ENCODE data around the gene IKZF1.

Gene IKZF1

GRCh38 chr7:50304129-50304910 is at the start of gene IKZF1:
IKZF1 (plus strand) TSS chr7:50304716; CDS start chr7:50319062, 14,346 bp downstream.
- DNase-seq = no peak

DNA sequence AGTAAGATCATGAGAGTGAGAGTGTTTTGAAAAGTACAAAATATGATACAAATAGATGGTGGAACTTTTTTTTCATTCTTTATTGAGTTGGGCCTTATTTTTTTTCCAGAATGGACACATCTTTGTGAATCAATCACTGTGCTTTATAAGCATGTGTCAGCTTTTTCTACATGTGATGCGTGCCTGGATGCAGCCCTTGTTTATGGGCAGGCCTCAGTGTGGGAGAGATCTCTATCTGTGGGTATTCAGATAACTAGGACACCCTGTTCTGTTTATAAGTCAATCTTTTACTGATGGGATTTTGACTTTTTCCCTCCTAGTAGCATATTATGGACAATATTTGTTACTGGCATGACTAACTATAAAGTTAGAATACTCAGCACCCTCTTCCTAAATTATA is 42.9 kb upstream of the IKZF1 start:
- DNase-seq = no peak

DNA sequence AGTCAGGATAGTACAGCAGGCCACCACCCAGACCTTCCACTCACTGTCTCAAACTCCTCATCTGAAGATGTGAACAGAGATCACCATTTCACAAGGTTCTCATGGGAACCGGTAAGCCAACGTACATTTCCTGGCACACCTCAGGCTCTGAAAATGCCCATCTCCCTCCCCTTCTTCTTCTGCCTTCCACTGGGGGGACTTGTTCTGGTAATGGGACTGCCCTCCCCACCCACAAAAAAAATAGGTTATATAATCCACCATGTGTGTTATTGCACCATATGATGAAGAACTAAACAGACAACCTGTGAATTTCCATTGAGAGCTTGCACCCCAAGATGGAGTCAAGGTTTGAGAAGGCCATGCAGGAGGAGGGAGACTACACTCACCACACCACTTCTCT is 42.1 kb upstream of the IKZF1 start:
- no peak for DNase-seq

DNA sequence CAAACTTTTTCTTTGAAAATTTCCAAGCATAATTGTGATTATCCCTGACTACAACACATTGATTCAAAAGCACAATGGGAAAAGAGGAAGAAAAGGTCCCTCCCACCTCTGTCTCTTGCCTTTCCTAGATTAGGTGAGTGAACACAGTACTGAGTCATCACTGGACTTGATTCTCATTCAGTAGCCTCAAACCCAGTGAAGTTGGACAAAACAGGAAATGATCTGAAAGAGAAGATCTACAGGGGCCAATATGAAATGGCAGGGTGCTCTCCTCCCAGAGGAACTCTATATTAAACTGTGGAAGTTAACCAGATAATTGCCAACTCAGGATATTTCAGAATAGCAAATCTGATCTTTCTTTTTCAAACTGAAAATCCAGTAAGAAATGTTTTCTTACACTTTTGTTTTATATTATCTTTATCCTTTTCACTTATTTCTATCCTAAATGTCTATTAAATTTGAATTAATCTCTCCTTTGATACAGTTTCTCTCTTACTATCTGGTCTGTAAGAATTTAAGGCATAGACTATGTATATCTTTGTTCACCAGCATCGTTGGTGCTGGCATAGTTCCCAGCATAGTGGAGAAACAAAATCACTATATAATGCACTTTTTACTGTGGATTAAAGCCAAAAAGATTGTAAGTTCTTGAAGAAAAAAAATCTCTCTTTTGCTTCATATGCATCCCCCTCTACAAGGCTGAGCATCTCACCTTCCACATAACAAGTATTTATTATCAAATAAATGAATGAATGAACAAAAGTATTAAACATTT is 41.4 kb upstream of the IKZF1 start:
- DNase-seq = no peak

DNA sequence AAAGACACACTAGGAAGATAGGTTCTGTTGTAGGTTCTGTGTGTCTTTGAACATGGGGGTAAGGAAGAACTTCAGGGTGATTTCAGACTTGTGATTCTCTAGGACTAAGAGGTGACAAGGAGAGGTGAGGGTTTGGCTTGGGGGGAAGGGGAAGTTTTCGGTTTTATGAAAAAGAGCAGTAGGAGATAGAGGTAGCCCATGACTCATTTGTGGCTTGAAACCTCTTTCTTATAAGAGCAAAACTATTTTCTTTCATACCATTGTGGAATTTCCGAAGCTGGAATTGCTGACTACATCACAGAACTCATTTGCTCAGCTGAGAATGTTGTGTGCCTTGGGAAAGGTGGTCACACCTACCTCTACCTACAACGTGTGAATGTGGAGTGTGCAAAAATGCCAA is 39.6 kb upstream of the IKZF1 start:
- DNase-seq = no peak

- DNase-seq = no peak
These were observed 38.4 kb upstream of the IKZF1 start for GRCh38 chr7:50265968-50266634.

DNA sequence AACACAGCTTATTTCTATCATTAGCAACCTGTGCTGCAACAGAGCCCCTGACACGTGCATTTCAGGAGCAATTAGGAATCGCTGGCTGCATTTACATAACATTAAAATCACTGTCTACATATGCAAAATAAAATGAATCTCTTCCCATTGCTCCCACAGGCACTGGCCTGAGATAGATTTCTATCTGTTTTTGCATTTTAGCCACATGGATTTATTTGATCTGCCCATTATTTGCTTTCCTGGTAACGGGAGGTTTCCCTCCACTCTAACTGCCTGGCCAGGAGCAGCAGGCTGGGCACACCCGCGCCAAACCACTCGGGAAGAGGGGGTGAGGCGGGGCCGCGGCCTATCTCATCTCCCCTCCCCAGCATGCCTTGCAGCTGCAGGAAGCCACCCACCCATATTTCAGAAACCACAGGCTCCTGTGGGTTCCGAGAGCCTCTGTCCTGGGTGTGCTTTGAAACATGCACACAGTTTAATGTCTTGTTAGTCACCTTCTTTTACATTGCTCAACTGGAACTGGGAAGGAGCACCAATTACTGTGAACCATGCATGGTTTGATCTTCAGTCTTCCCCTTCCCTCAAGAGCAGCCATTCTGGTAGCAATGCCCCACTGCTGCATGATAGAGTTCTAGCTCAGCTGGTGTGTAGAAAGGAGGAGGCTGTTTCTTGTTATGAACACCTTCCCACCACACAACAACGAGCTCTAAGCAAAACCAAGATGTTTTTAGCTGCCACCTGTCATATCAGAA is 37.7 kb upstream of the IKZF1 start:
- no peak for DNase-seq

- no peak for DNase-seq
These were observed 36.9 kb upstream of the IKZF1 start for GRCh38 chr7:50267525-50268041.

- no peak for DNase-seq
These were observed 36.3 kb upstream of the IKZF1 start for GRCh38 chr7:50268223-50268622.

GRCh38 chr7:50268990-50269389 is 35.5 kb upstream of the IKZF1 start:
- no peak for DNase-seq

- DNase-seq = no peak
These were observed 33.9 kb upstream of the IKZF1 start for GRCh38 chr7:50270531-50271018.

GRCh38 chr7:50272808-50273207 is 31.7 kb upstream of the IKZF1 start:
- no peak for DNase-seq

DNA sequence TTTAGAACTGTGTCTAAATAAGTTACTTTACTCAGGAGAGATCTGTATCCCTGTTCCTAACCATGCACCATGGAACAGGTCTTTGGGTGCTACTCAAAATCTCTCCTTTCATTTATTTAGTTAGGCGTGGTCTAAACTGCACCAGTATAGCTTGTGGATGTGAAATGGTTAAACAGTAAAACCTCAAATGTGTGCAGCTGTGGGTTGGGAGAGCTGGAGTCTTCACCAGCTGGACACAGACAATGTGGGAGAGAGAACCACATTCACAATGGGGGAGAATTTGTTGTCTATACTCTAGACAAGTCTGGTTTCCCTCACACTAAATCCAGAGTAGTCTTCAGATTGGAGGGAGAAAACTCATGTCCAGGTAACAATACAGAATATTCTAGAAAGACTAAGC is 31.2 kb upstream of the IKZF1 start:
- DNase-seq = no peak

- no peak for DNase-seq
These were observed 30.6 kb upstream of the IKZF1 start for GRCh38 chr7:50273870-50274269.

DNA sequence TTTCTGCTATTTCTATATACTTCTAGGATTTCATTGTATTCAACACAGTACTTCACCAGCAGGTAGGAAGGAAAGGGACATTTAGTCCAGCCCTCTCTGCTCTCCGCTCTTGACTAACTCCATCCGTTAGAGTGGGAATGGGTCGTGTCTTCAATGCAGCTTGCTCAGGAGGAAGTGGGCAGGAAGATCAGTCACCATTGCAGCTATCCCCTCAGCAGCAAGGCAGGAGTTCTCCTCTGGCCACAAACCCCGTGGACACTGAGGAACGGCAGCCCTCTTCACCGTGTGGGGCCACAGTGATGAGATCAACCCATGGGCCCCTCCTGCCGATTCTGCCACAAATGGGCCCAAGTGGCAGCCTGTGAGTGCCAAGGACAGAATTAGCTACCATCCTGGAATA is 30.2 kb upstream of the IKZF1 start:
- no peak for DNase-seq

DNA sequence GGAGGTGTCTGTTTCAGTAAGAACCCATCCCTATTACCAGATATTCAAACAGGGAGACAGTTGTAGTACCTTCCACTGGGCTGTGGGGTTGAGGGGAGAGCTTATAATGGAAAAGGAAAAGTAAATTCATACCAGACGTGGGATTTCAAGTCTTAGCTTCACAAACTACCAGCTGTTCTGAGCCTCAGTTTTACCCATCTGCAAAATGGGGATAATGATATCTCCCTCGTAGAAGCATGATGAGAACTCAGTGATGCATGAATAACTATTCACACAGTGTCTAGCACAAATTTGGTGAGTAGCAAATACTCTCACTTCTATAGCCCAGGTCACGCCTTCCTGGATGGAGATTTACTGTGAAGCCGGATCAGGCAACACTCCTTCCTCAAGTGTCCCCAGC is 29.1 kb upstream of the IKZF1 start:
- no peak for DNase-seq

GRCh38 chr7:50276483-50276882 is 28.0 kb upstream of the IKZF1 start:
- no peak for DNase-seq

- no peak for DNase-seq
These were observed 26.4 kb upstream of the IKZF1 start for GRCh38 chr7:50278120-50278519.

- DNase-seq = no peak
These were observed 22.7 kb upstream of the IKZF1 start for GRCh38 chr7:50281680-50282445.

GRCh38 chr7:50282813-50283605 is 21.5 kb upstream of the IKZF1 start:
- DNase-seq = no peak

- DNase-seq = no peak
These were observed 20.8 kb upstream of the IKZF1 start for GRCh38 chr7:50283731-50284130.
